Calu3 (cell line): ENCODE results near the gene FYTTD1. TPM values are rescaled to one million over a fixed set of nuclear protein-coding genes. Genes with fewer than 3 reads are reported as not detected.
A peak's percentile ranks its signal among the peaks of the same experiment; 100 is the strongest.

ENCODE experiments used
- BruUV-seq: library from RNA; stranded (reverse); fragments of 400-500 nt; replicated peaks from 2 replicates; lab custom pipeline; 2021; lab: Mats Ljungman, UMichigan
- CTCF ChIA-PET: fragments of 300-600 bp; sonication (Branson Sonifier 250); formaldehyde crosslinking; loops from one replicate; lab custom pipeline; 2022; ENCODE audit warnings: antibody characterized with exemption; lab: Charles Lee
- DNase-seq: peaks from one replicate; pipeline ENCODE4 v3.0.0; 2022
- H3K27ac Mint-ChIP-seq: one replicate; pipeline ENCODE4 v1.8.0; 2022; ENCODE audit warnings: mixed read lengths; ENCODE audit not compliant: unreplicated experiment
- H3K27me3 Mint-ChIP-seq: one replicate; pipeline ENCODE4 v1.8.0; 2022; ENCODE audit warnings: mixed read lengths; ENCODE audit not compliant: unreplicated experiment
- H3K36me3 Mint-ChIP-seq: one replicate; pipeline ENCODE4 v1.8.0; 2022; ENCODE audit warnings: mild to moderate bottlenecking, moderate library complexity, mixed read lengths; ENCODE audit not compliant: insufficient read depth, unreplicated experiment
- H3K4me1 Mint-ChIP-seq: one replicate; pipeline ENCODE4 v1.8.0; 2022; ENCODE audit warnings: mild to moderate bottlenecking, low read depth, mixed read lengths; ENCODE audit not compliant: unreplicated experiment
- H3K4me3 Mint-ChIP-seq: one replicate; pipeline ENCODE4 v1.8.0; 2022; ENCODE audit warnings: mild to moderate bottlenecking, low read depth, moderate library complexity, mixed read lengths; ENCODE audit not compliant: unreplicated experiment
- H3K9me3 Mint-ChIP-seq: one replicate; pipeline ENCODE4 v1.8.0; 2022; ENCODE audit warnings: low read depth, mixed read lengths; ENCODE audit not compliant: unreplicated experiment
- CTCF ChIP-seq: fragments of 200-600 bp; IDR thresholded peaks from one replicate; pipeline ENCODE4 v1.8.0; 2022; ENCODE audit warnings: antibody characterized with exemption; ENCODE audit not compliant: unreplicated experiment
- intact Hi-C: fragments of 100-400 bp; cut with micrococcal nuclease; formaldehyde crosslinking; loops from one replicate; pipeline ENCODE4 v1.10.0; 2022; ENCODE audit not compliant: unreplicated experiment
- total RNA-seq: library from RNA; stranded (reverse); gene quantifications from 2 replicates; pipeline ENCODE4 v1.2.3, GENCODE V29; 2022

Gene FYTTD1
- total RNA-seq, 1 experiment from 2014 or later: 37.6 TPM

DNA sequence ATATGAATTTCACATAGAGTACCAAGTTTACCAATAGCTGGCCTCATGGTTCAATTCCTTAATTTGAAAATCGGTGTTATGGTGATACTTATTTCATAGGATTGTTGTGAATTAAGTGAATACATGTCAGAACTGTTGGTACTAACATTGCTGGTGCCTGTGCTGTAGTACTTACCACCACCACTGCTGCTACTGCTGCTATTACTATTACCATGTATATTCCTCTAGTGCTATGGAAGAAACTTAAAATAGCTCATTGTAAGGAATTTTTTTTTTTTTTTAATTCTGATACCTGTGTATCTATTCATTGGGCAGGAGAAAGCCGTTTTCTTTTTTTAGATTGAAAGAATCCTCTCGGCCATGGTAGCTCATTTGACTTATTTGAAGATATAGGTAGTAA, 3.6 kb downstream of the FYTTD1 start:
- CTCF ChIA-PET: interaction anchor here (0.5 kb wide), 1 partner anchor 56 kb away, joined by 5 read pairs; no protein-coding TSS in a partner anchor
- no peak for DNase-seq
- Mint-ChIP-seq H3K4me3 (no peak overlapping the region), H3K4me1 (peaks cover 13% of the 10 kb centered on the region), H3K36me3 (peaks cover 30% of the 10 kb centered on the region), H3K27ac (no peak overlapping the region), H3K9me3 (no peaks in the 10 kb centered on the region), H3K27me3 (no peaks in the 10 kb centered on the region)
- TSS peak; percentile 9 for BruUV-seq
- no peak for TF ChIP-seq CTCF
- intact Hi-C loops: no loop called here

GRCh38 chr3:197756704-197757103, 7.0 kb downstream of the FYTTD1 start:
- Mint-ChIP-seq H3K27ac (no peak overlapping the region), H3K4me1 (no peaks in the 10 kb centered on the region), H3K27me3 (no peaks in the 10 kb centered on the region), H3K4me3 (no peak overlapping the region), H3K9me3 (no peaks in the 10 kb centered on the region), H3K36me3 (peaks cover 3% of the 10 kb centered on the region)
- BruUV-seq: no TSS peak
- CTCF ChIA-PET: no interaction called here
- intact Hi-C loops: no loop called here
- TF ChIP-seq CTCF: no peak
- no peak for DNase-seq

GRCh38 chr3:197758512-197758911, 8.8 kb downstream of the FYTTD1 start:
- intact Hi-C loops: no loop called here
- Mint-ChIP-seq H3K27me3 (no peaks in the 10 kb centered on the region), H3K4me3 (no peak overlapping the region), H3K4me1 (no peaks in the 10 kb centered on the region), H3K9me3 (no peaks in the 10 kb centered on the region), H3K27ac (no peak overlapping the region), H3K36me3 (no peaks in the 10 kb centered on the region)
- TF ChIP-seq CTCF: no peak
- no peak for DNase-seq
- CTCF ChIA-PET: no interaction called here
- no TSS peak for BruUV-seq

DNA sequence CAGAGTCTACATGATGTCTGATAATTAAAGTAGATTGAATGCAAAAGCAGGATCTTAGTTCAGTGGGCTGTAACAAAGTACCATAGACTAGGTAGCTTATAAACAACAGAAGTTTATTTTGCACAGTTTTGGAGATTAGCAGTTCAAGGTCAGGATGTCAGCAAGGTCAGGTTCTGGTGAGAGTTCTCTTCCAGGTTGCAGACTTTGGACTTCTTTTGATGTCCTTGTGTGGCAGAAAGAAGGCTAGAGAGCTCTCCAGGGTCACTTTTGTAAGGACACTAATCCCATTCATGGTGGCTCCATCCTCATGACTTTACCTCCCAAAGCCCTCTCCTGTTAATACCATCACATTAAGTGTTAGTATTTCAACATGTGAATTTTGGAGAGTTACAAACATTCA, 12.1 kb downstream of the FYTTD1 start:
- Mint-ChIP-seq H3K27me3 (no peaks in the 10 kb centered on the region), H3K4me3 (no peak overlapping the region), H3K4me1 (no peaks in the 10 kb centered on the region), H3K36me3 (no peaks in the 10 kb centered on the region), H3K27ac (no peak overlapping the region), H3K9me3 (no peaks in the 10 kb centered on the region)
- no peak for DNase-seq
- CTCF ChIA-PET: interaction anchor here (0.5 to 0.6 kb wide), 2 partner anchors 12 to 35 kb away, joined by 3 to 4 read pairs; no protein-coding TSS in a partner anchor
- intact Hi-C loops: no loop called here
- no TSS peak for BruUV-seq
- TF ChIP-seq CTCF: no peak
